Suprapubic skin (tissue), 4 donors: ENCODE measurements around the gene ADAMTS17.

Experiments used
- EP300 ChIP-seq: sonication (generic); formaldehyde crosslinking; IDR thresholded peaks from one replicate; pipeline ENCODE4 v1.6.1; 2017; ENCODE audit warnings: antibody characterized with exemption
- POLR2A ChIP-seq, 2 donors: fragments of 450-650 bp; IDR thresholded peaks; one replicate each; pipeline ENCODE4 v1.6.1; 2017; ENCODE audit warnings: antibody characterized with exemption in 2 of 2, mild to moderate bottlenecking in 2 of 2, moderate library complexity in 2 of 2
- POLR2AphosphoS5 ChIP-seq, 3 donors: sonication (generic); formaldehyde crosslinking; IDR thresholded peaks; one replicate each; pipeline ENCODE4 v1.6.1; 2017; ENCODE audit warnings: antibody characterized with exemption in 3 of 3
- TF ChIP-seq, protein P1 (sequence below), 2 donors: fragments of 200-600 bp in 1 of 2; fragments of 450-650 bp in 1 of 2; sonication (generic) in 1 of 2; IDR thresholded peaks; one replicate each; pipeline ENCODE4 v1.5.1; 2016 to 2019; ENCODE audit warnings: antibody characterized with exemption in 2 of 2, mild to moderate bottlenecking in 1 of 2, moderate library complexity in 1 of 2

- no peak for TF ChIP-seq EP300
- TF ChIP-seq, protein P1, sequence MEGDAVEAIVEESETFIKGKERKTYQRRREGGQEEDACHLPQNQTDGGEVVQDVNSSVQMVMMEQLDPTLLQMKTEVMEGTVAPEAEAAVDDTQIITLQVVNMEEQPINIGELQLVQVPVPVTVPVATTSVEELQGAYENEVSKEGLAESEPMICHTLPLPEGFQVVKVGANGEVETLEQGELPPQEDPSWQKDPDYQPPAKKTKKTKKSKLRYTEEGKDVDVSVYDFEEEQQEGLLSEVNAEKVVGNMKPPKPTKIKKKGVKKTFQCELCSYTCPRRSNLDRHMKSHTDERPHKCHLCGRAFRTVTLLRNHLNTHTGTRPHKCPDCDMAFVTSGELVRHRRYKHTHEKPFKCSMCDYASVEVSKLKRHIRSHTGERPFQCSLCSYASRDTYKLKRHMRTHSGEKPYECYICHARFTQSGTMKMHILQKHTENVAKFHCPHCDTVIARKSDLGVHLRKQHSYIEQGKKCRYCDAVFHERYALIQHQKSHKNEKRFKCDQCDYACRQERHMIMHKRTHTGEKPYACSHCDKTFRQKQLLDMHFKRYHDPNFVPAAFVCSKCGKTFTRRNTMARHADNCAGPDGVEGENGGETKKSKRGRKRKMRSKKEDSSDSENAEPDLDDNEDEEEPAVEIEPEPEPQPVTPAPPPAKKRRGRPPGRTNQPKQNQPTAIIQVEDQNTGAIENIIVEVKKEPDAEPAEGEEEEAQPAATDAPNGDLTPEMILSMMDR (IDR thresholded peaks at IDR 0.05), result no peak
- no peak for TF ChIP-seq POLR2AphosphoS5 (IDR thresholded peaks at IDR 0.05)
- TF ChIP-seq POLR2A (IDR thresholded peaks at IDR 0.05), result no peak
Observed at GRCh38 chr15:100159436-100159835, 182.3 kb downstream of the ADAMTS17 start.
